Nephron (organoid): ENCODE results near the gene TMEM250.
A peak's percentile ranks its signal among the peaks of the same experiment; 100 is the strongest.

Experiments used
- H3K27ac Mint-ChIP-seq, 3 experiments: 2 replicates each; pipeline ENCODE4 v1.8.0; 2020; ENCODE audit warnings: mixed read lengths in 3 of 3, mild to moderate bottlenecking in 2 of 3, moderate library complexity in 1 of 3
- H3K27me3 Mint-ChIP-seq: 2 replicates; pipeline ENCODE4 v1.8.0; 2021; ENCODE audit warnings: low read depth, mild to moderate bottlenecking, moderate library complexity, mixed read lengths
- H3K36me3 Mint-ChIP-seq: 2 replicates; pipeline ENCODE4 v1.8.0; 2020; ENCODE audit warnings: low read depth, mixed read lengths
- H3K4me1 Mint-ChIP-seq: 2 replicates; pipeline ENCODE4 v1.8.0; 2020; ENCODE audit warnings: mixed read lengths
- H3K4me3 Mint-ChIP-seq, 3 experiments: 2 replicates each; pipeline ENCODE4 v1.8.0; 2020; ENCODE audit warnings: mild to moderate bottlenecking in 3 of 3, mixed read lengths in 3 of 3, moderate library complexity in 2 of 3
- H3K9me3 Mint-ChIP-seq: 2 replicates; pipeline ENCODE4 v1.8.0; 2020; ENCODE audit warnings: mixed read lengths
- TF ChIP-seq, protein P1 (sequence below), 3 experiments: fragments of 200-600 bp; sonication (generic); IDR thresholded peaks; one replicate each; pipeline ENCODE4 v1.5.0; 2021; ENCODE audit warnings: antibody characterized with exemption in 3 of 3; ENCODE audit not compliant: unreplicated experiment in 3 of 3

TMEM250 gene

GRCh38 chr9:136090056-136090735, 28.5 kb downstream of the TMEM250 start:
- Mint-ChIP-seq H3K4me3 (no peak overlapping the region), H3K4me1 (peaks cover 19% of the 10 kb centered on the region), H3K27me3 (no peaks in the 10 kb centered on the region), H3K27ac (peak overlapping the region in 1 of 3 experiments; percentile 19), H3K9me3 (no peaks in the 10 kb centered on the region), H3K36me3 (no peaks in the 10 kb centered on the region)
- TF ChIP-seq, protein P1, sequence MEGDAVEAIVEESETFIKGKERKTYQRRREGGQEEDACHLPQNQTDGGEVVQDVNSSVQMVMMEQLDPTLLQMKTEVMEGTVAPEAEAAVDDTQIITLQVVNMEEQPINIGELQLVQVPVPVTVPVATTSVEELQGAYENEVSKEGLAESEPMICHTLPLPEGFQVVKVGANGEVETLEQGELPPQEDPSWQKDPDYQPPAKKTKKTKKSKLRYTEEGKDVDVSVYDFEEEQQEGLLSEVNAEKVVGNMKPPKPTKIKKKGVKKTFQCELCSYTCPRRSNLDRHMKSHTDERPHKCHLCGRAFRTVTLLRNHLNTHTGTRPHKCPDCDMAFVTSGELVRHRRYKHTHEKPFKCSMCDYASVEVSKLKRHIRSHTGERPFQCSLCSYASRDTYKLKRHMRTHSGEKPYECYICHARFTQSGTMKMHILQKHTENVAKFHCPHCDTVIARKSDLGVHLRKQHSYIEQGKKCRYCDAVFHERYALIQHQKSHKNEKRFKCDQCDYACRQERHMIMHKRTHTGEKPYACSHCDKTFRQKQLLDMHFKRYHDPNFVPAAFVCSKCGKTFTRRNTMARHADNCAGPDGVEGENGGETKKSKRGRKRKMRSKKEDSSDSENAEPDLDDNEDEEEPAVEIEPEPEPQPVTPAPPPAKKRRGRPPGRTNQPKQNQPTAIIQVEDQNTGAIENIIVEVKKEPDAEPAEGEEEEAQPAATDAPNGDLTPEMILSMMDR (IDR thresholded peaks at IDR 0.05; ENCODE audit: unreplicated experiment in 3 of 3): no peak

GRCh38 chr9:136089697-136090045, 29.0 kb downstream of the TMEM250 start:
- Mint-ChIP-seq H3K36me3 (no peaks in the 10 kb centered on the region), H3K27me3 (no peaks in the 10 kb centered on the region), H3K4me3 (no peak overlapping the region), H3K9me3 (no peaks in the 10 kb centered on the region), H3K27ac (peak overlapping the region in 1 of 3 experiments; percentile 19), H3K4me1 (peaks cover 19% of the 10 kb centered on the region)
- TF ChIP-seq, protein P1 (IDR thresholded peaks at IDR 0.05; ENCODE audit: unreplicated experiment in 3 of 3): peak; percentile 42 to 61 (median 46)

DNA sequence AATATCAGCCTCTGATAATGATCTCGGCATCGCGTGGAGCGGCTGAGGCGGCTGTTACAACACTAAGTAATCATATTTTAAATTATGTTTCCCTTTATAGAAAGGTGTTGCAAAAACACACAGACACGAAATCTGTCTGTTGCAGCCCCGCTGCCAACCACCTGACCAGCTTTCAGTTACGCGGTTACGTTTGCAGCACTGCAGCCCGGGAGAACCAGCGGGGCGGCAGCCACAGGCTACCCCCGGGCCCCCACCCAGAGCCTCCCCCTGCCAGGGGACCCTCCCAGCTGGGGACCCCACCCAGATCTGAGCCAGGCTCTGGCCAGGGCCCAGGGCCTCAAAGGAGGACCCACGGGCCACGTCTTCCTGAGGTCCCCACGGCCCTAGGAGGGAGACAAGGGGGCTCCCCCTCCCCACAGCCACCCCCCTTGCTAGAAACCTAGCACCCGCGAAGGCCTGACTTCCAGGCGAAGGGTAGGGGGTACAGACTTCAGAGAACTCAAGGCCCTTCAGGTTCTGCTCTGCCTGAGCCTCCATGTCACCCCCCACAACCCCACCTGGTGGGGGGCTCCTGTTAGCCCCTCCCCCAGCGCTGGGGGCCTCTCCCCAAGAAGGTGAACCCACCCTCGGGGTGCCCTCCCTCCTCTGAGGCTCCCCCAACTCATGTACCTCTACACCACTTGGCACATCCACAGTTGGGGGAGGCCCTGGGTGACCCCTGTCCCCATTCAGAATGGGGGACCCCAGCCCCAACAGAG, 29.6 kb downstream of the TMEM250 start:
- no peaks in the 10 kb centered on the region for H3K27me3 Mint-ChIP-seq
- TF ChIP-seq, protein P1 (IDR thresholded peaks at IDR 0.05; ENCODE audit: unreplicated experiment in 3 of 3): no peak
- H3K27ac Mint-ChIP-seq: peak overlapping the region in 1 of 3 experiments; percentile 19
- no peak overlapping the region for H3K4me3 Mint-ChIP-seq
- no peaks in the 10 kb centered on the region for H3K9me3 Mint-ChIP-seq
- no peaks in the 10 kb centered on the region for H3K36me3 Mint-ChIP-seq
- H3K4me1 Mint-ChIP-seq: peaks cover 19% of the 10 kb centered on the region

DNA sequence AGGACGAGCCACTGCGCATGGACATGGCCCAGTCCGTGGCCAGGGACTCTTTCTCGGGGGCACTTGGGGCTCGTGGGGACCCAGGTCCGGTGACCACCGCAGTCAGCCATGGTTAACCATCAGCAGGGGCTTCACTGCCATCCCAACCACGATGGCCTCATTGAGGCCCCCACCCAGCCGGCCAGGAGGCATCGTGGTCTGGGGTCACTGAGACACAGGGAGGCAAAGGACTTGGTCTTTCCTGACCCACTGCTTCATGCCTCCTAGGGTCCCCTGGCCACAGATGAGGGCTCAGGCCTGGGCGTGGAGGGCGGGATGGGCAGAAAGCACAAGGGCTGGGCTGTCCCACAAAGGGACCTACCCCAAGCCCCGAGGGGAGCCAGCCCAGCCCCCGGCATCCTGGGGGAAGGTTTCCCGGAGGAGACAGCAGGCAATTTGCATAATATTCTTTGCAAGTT, 30.2 kb downstream of the TMEM250 start:
- peaks cover 19% of the 10 kb centered on the region for H3K4me1 Mint-ChIP-seq
- no peaks in the 10 kb centered on the region for H3K36me3 Mint-ChIP-seq
- no peaks in the 10 kb centered on the region for H3K27me3 Mint-ChIP-seq
- H3K4me3 Mint-ChIP-seq: no peak overlapping the region
- no peaks in the 10 kb centered on the region for H3K9me3 Mint-ChIP-seq
- no peak overlapping the region for H3K27ac Mint-ChIP-seq
- TF ChIP-seq, protein P1 (IDR thresholded peaks at IDR 0.05; ENCODE audit: unreplicated experiment in 3 of 3): no peak

- Mint-ChIP-seq H3K27me3 (no peaks in the 10 kb centered on the region), H3K4me1 (peaks cover 17% of the 10 kb centered on the region), H3K27ac (no peak overlapping the region), H3K9me3 (no peaks in the 10 kb centered on the region), H3K36me3 (no peaks in the 10 kb centered on the region), H3K4me3 (no peak overlapping the region)
- TF ChIP-seq, protein P1 (IDR thresholded peaks at IDR 0.05; ENCODE audit: unreplicated experiment in 3 of 3): no peak
Observed at GRCh38 chr9:136087741-136088480, 30.8 kb downstream of the TMEM250 start.
